ENCODE measurements around the gene LMX1B.

The LMX1B gene

GRCh38 chr9:126745574-126746411 lies 132.1 kb downstream of the LMX1B start:
- intact Hi-C loops (cut with DNase I): no loop called here
- no peak for DNase-seq

All from head of caudate nucleus (tissue), 42 donors.